ENCODE data around the gene NRGN. TPM values are rescaled to one million over a fixed set of nuclear protein-coding genes. Genes with fewer than 3 reads are reported as not detected.

The NRGN gene
- total RNA-seq, 1 experiment from 2014 or later = 1.4 TPM

DNA sequence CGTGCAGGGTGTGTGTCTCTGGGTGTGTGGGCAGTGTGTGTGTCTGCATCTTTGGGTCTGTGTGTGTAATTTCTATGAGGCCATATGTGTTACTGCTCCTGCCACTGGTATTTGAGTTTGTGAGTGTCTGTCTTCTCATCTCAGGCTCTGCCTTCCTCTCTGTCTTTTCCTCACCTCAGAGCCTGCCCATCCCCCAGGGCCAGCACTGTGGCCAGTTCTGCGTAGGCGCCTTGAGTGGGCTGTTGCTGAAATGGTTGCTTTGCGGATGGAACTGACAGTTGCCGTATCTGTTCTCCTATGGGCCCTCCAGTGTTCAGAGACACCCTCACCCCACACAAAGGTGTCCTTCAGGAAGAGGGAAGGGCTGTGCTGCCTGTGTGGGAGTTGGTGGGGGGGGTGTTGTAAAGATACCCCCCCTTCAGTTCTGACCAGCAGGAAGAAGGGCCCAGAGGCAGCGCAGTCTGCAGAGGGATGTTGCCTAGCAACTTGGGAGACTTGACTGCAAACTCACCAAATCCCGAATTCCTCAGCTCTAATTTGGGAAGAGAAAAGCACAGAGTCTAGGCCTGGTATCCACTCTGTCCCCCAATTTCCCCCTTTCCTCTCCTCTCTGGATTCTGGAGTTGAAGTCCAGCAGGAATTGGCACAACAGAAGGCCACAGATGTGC lies 2.0 kb upstream of the NRGN start:
- in situ Hi-C loops (cut with HindIII; ENCODE audit: low pct_unique_long_range_greater_than_20kb, low sequenced_read_pairs) = no loop called here
- DNase-seq (ENCODE audit: low read depth) = no peak

- in situ Hi-C loops (cut with HindIII; ENCODE audit: low pct_unique_long_range_greater_than_20kb, low sequenced_read_pairs) = no loop called here
- no peak for DNase-seq (ENCODE audit: low read depth)
Observed at GRCh38 chr11:124738713-124739478, 846 bp upstream of the NRGN start.

- DNase-seq (ENCODE audit: low read depth) = peak; percentile 25
- in situ Hi-C loops (cut with HindIII; ENCODE audit: low pct_unique_long_range_greater_than_20kb, low sequenced_read_pairs) = no loop called here
Observed at GRCh38 chr11:124740277-124740882, 638 bp downstream of the NRGN start.

GRCh38 chr11:124742555-124742954 lies 2.8 kb downstream of the NRGN start:
- in situ Hi-C loops (cut with HindIII; ENCODE audit: low pct_unique_long_range_greater_than_20kb, low sequenced_read_pairs) = no loop called here

DNA sequence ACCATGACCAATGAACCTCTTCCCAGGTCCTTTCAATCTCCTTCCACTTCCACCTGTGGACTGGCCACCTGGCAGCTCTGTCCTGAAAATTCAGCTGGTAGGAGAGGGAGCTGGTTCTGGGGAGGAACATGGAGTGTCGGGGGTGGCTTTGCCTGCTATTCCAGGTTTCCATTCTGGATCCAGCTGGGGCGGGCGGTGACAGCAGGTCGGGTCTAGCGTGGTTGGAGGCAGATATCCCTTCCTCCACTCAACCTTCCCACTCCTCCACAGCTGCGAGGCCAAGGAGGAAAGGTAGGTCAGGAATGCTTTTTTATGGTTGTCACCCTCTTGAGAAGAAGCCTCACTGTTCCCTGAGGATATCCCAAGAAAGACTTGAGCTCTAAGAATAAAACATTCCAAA lies 3.3 kb downstream of the NRGN start:
- in situ Hi-C loops (cut with HindIII; ENCODE audit: low pct_unique_long_range_greater_than_20kb, low sequenced_read_pairs) = no loop called here
- DNase-seq (ENCODE audit: low read depth) = no peak

More at GRCh38 chr11:124742555-124742954, 2.8 kb downstream of the NRGN start:
- DNase-seq (ENCODE audit: low read depth) = no peak

- DNase-seq (ENCODE audit: low read depth) = no peak
- in situ Hi-C loops (cut with HindIII; ENCODE audit: low pct_unique_long_range_greater_than_20kb, low sequenced_read_pairs) = no loop called here
Observed at GRCh38 chr11:124745270-124745834, 5.6 kb downstream of the NRGN start.

DNA sequence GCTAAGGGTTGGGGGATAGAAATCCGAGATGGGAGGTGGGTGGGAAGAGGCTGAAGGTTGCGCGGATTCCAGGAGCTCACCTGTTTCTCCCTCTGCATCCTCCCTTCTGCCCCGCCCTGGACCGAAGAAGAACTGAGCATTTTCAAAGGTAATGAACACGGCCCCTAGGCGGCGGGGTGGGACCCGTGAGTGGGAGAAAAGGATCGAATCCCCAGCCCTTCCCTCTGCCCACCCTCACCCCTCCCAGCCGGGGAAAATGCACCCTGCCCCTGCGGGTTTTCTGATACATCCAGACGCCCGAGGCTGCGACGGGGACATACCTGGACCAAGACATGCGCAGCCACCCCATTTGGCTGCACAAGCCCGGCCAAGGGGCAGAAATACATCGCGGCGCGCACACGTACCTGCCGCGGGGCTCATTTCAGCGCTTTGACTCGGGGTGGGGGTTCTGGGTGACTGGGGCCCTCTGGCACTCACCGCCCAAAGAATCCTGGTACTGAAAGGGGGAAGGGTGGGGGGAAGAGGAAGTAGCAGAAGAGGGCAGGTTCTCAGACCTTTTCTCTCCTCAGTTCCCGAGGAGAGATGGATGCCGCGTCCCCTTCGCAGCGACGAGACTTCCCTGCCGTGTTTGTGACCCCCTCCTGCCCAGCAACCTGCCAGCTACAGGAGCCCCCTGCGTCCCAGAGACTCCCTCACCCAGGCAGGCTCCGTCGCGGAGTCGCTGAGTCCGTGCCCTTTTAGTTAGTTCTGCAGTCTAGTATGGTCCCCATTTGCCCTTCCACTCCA lies 6.3 kb downstream of the NRGN start:
- no peak for DNase-seq (ENCODE audit: low read depth)
- in situ Hi-C loops (cut with HindIII; ENCODE audit: low pct_unique_long_range_greater_than_20kb, low sequenced_read_pairs) = no loop called here

GRCh38 chr11:124746621-124747243 lies 7.0 kb downstream of the NRGN start:
- peak; percentile 77 for DNase-seq (ENCODE audit: low read depth)

DNA sequence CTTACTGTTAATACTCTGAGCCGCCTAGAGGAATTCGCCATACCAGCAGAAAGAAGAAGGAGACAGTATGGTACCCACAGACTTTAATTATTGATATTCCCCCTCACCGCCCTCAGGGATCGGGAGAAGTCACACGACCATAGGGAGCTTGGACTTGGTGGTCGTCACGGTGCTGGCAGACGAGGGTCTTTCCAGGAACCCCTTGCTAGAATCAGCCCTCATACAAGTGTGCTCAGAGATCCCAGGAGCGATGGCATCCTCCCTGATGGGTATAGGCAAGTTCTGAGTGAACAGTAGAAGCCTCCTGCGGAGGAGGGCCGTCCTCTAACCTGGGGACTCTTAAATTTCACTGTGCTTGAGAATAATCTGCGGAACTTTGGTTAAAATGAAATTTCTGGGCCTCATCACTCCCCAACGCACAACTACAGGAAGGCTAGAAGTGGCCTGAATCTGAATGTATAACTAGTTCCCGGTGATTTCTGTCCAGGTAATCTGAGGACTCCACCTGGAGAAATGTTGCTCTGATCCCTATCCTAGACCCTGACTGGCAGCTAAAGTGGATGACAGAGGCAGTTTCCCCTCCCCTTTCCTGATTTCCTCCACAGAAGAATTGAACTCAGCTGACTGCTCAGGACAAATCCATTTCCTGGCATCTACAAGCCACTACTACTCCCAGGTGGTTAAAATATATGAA lies 7.8 kb downstream of the NRGN start:
- DNase-seq (ENCODE audit: low read depth) = no peak
- in situ Hi-C loops (cut with HindIII; ENCODE audit: low pct_unique_long_range_greater_than_20kb, low sequenced_read_pairs) = no loop called here

More at GRCh38 chr11:124746621-124747243, 7.0 kb downstream of the NRGN start:
- in situ Hi-C loops (cut with HindIII; ENCODE audit: low pct_unique_long_range_greater_than_20kb, low sequenced_read_pairs) = no loop called here

DNA sequence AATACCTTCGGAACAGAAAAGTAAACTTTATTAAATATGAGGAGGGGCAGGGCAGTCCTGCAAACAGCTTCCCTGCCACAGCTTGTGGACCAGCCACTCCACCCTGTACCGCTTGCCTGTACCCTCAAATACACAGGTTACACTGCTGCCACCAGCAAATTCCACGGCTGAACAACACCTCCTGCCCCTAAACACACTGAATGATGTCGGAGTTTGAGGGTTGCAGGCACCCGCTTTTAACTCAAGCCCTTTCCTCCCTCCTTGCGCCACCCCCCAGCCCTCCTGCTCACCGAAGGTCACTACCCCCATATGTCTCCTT lies 8.3 kb downstream of the NRGN start:
- in situ Hi-C loops (cut with HindIII; ENCODE audit: low pct_unique_long_range_greater_than_20kb, low sequenced_read_pairs) = no loop called here
- no peak for DNase-seq (ENCODE audit: low read depth)

GRCh38 chr11:124748481-124749343 lies 9.0 kb downstream of the NRGN start:
- no peak for DNase-seq (ENCODE audit: low read depth)
- in situ Hi-C loops (cut with HindIII; ENCODE audit: low pct_unique_long_range_greater_than_20kb, low sequenced_read_pairs) = no loop called here

- no peak for DNase-seq (ENCODE audit: low read depth)
- in situ Hi-C loops (cut with HindIII; ENCODE audit: low pct_unique_long_range_greater_than_20kb, low sequenced_read_pairs) = no loop called here
Observed at GRCh38 chr11:124749912-124750311, 10.2 kb downstream of the NRGN start.

GRCh38 chr11:124751391-124751740 lies 11.6 kb downstream of the NRGN start:
- no peak for DNase-seq (ENCODE audit: low read depth)
- in situ Hi-C loops (cut with HindIII; ENCODE audit: low pct_unique_long_range_greater_than_20kb, low sequenced_read_pairs) = no loop called here

DNA sequence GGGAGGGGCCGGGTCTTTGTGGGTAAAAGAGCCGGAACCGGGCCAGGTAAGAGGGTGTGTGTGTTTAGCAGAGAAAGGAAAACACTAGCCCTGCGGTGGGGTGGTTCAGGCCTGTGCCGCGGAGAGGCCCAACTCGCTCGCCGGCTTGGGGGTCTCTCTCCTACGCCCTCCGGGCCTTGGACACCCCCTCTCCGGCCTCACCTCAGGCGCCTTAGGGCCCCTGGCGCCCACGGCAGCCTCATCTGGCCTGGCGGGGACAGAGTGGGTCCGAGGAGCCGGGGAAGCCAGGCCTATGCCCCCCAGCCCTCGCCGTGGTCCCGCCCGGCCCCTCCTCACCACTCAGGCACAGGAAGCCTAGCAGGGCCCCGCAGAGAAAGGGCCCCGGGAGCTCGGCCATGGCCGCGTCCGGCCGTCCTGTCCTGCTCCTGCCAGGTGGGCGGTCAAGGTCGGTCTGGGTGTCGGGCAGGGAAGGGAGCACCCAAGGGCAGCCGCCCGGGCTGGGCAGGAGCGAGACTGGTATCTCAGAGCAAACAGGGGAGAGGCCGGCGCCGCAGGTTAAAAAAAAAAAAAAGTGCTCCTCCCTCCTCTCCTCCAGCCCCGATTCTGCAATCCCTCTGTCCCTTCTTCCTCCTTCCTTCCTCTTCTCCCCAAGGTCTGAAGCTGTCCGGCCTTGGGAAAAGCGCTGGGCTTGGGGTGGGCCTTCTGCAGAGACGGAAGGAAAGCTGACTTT lies 12.2 kb downstream of the NRGN start, which contains the start of gene VSIG2:
TSS of gene VSIG2 (minus strand) at position 515 of the 730 bp plus-strand sequence. CDS start at position 397, 118 bp downstream.
- in situ Hi-C loops (cut with HindIII; ENCODE audit: low pct_unique_long_range_greater_than_20kb, low sequenced_read_pairs) = no loop called here
- DNase-seq (ENCODE audit: low read depth) = no peak

DNA sequence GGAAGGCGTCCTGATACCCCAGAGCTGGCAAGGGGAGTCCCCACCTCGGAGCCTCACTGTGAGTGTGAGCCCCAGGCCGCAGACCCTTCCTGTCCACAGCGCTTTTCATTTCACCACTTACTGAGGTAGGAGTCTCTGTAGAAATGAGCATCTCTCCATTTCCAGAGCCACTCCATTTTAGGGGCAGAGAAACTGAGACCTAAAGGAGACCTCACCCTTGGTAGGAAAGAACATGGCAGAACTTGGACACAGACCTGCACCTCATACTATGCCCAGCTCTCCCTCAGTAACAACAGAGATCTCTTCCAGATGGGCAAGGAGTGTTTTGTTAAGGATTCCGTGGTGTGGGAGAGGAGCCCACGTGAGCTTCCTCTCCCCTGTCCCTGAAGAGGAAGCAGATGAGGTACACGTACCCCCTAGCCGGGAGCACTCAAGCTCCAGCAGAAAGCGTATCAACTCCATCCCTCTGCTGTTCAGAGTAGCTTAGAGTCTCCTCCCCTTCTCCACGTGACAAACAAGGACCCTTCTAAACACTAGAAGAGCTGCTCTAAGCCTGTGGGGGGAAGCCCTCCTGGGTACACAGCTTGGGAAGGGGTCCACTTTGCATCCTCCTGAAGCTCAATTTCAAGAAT lies 12.8 kb downstream of the NRGN start:
- in situ Hi-C loops (cut with HindIII; ENCODE audit: low pct_unique_long_range_greater_than_20kb, low sequenced_read_pairs) = no loop called here
- no peak for DNase-seq (ENCODE audit: low read depth)

DNA sequence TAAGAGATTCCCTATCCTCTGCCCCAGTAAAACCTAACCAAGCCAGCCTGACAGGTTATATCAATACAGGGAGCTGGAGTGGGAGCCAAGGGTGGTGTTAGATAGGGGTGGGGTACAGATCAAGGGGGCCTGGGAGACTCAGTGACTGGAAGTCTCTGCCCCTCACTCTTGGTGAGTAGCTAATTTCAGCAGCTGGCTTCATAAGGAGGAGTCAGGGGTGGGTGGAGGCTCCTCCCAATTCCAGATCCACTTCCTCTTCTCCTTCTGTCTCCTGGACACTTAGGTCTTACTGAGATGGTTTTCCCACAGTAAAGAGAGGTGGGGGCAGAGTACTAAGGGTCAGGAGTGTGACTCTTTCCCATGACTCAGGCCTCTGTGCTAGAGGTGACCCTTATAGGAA lies 13.5 kb downstream of the NRGN start:
- in situ Hi-C loops (cut with HindIII; ENCODE audit: low pct_unique_long_range_greater_than_20kb, low sequenced_read_pairs) = no loop called here
- DNase-seq (ENCODE audit: low read depth) = no peak

Measured in Caki2 (cell line).